Mesenteric fat pad (tissue), 1 donor: ENCODE data around the gene SVOPL. TPM values are rescaled to one million over a fixed set of nuclear protein-coding genes. Genes with fewer than 3 reads are reported as not detected.
A peak's percentile ranks its signal among the peaks of the same experiment; 100 is the strongest.
"Not testable (repeated sequence)": the region's sequence is repeated elsewhere in the genome, so short reads cannot be mapped to it uniquely, and the experiment has no call there.

Source experiments
- DNase-seq: peaks from one replicate; pipeline ENCODE4 v3.0.0-alpha.2; 2020; ENCODE audit warnings: low spot score
- long read RNA-seq: library from polyadenylated mRNA; unstranded; transcript quantifications from one replicate; pipeline ENCODE4 v2.0.0, GENCODE V29; 2020
- total RNA-seq: library from RNA; stranded (reverse); fragmentation: NEBNext Ultra II Directional; extraction: Animal tissue kit (Norgen Biotek cat#: 25700); gene quantifications from one replicate; pipeline ENCODE4 v1.2.1, GENCODE V29; 2021
- donor health status: DM: yes; HTN: yes; CAD: no.

Gene SVOPL, protein sequence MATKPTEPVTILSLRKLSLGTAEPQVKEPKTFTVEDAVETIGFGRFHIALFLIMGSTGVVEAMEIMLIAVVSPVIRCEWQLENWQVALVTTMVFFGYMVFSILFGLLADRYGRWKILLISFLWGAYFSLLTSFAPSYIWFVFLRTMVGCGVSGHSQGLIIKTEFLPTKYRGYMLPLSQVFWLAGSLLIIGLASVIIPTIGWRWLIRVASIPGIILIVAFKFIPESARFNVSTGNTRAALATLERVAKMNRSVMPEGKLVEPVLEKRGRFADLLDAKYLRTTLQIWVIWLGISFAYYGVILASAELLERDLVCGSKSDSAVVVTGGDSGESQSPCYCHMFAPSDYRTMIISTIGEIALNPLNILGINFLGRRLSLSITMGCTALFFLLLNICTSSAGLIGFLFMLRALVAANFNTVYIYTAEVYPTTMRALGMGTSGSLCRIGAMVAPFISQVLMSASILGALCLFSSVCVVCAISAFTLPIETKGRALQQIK
- not detected for total RNA-seq
- long read RNA-seq, result 0 reads

DNA sequence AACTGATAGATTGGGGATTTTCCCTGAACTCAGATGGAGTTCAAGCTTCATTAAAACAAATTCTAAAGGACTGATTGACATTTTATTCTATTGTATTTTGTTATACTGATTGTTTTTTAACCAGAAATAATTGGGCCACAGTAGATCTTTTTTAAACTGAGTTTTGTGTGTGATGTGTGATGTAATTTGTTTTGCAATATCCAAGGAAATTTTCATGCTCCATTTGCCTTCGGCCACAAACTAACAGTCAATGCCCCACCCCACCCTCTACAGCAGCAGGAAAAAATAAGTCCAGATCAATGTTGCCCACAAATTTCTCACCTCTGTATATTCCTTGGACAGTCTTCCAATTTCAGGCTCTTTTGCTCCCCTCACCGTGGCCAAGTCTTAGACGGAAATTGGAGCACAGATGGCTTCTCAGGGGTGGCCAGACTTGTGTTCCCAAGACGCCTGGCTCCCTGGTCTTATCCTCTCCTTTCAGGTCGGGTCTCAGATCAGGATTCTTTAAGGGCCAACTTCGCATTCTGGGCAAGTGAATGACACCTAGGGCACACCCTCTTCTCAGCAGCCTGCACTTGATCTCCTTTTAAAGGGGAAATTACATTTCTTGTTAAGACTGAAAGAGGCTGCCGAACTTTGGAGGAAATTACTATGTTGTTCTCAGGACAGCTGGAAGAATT is at the start of gene SVOPL:
SVOPL (minus strand) TSS at position 506 of the 680 bp plus-strand sequence. CDS start 22,317 bp downstream, outside the sequence.
- DNase-seq, result peak; percentile 26

DNA sequence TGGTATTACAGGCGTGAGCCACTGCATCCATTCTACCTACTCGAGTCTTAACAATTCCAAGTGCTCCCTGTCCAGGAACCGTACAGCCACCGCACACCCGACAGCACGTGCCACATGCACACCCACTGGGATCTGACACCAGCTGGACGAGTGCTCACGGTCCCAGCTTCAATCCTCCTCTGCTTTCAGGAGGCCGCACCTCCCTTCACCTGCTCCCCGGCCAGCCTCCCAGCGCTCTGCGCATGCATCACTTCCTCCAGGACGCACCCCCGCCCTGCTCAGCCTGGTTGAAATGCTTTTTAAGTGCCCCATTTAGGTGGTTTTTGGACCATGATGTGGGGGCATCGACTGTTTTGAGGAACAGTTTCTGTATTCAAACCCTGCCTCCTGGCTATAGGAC is 49.3 kb upstream of the SVOPL start:
- DNase-seq, result no peak

DNA sequence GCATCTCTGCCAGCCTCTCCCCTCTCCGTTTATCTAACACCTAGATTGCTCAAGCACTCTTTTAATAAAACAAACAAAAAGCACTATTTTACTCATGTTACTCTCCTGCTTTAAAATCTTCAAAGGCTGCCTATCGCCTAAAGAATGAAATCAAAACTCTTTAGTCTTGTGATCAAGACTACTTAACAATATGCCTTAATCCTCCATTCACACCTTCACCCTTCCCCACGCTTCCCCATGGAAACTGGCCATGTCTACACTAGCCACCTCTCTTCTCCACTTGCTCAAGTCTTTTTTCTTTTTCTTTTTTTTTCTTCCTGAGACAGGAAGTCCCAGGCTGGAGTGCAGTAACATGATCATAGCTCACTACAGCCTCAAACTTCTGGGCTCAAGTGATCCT is 48.8 kb upstream of the SVOPL start:
- DNase-seq, result no peak

DNA sequence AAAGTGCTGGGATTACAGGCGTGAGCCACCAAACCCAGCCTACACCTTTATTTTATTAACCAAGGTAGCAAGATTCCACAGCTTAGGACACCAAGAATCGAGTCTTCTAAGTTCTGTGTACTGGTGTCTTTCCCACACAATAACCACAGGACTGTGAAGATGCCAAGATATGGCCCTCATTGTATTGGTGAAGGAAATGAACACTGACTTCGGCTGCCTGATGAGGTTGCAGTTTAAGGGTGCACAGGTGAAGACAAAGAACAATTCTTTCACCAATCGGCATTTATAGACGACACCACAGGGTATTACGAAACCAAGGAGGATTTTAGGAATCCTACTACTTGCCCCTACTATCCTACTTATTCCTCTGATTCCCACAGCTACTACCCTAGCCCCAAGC is 47.5 kb upstream of the SVOPL start:
- DNase-seq, result no peak

DNA sequence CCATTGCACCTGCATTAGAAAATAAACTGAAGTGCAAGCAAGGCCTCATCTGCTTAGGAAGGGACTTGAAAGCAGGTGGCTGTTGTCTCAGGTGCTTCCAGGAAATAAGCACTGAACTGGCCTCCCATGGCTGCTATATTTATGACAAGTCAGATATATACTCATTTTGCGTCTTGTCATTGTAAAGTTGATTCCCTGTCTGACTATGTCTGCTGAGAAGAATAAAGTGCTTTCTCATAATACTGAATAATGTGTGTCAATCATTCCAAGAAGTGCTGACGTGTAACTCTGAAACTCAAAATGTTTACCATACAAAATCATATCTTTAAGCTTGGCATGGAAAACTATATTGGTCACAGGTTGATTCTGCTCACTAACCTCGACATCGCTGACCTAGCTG is 44.9 kb upstream of the SVOPL start:
- DNase-seq, result no peak

DNA sequence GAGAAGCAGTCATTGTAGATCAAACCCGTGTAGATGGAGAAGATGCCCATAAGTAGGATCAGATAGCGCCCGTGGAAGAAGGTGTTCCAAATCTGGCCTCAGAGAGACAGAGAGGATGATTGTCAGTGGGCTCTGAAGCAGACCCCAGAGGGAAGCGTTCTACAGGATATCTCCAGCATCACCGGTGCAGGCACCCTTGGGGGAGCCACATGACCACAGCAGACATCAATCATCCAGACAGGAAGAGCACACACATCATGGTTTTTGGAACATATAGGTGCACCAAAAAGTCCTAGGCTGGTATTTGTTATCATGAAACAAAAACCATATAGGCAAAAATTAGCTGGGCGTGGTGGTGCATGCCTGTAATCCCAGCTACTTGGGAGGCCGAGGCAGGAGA is 44.0 kb upstream of the SVOPL start:
- no peak for DNase-seq

DNA sequence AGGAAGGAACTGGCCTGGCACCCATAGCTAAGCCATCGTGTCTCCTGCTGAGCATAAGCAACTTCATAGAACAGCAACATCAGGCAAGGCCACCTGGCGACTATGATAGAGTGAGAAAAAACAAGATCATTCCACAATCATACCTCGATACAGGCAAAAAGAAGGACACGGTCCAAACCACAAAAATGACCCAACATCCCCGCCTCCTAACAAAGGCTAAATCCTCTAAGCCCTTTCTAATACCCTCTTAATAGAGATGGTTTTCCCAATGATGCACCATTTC is 40.2 kb upstream of the SVOPL start:
- DNase-seq, result no peak

DNA sequence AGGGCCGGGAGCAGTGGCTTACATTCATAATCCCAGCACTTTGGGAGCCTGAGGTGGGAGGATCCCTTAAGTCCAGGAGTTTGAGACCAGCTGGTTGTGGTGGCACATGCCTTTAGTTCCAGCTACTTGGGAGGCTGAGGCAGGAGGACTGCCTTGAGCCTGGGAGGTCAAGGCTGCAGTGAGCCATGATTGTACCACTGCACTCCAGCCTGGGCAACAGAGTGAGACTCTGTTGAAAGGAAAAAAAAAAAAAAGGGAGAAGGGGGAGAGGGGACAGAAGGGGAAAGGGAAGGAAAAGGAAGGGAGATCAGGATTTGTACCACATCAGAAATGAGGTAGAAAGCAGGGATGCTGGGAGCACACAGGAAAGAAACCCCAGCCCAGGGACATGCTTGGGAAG is 38.7 kb upstream of the SVOPL start:
- no peak for DNase-seq

DNA sequence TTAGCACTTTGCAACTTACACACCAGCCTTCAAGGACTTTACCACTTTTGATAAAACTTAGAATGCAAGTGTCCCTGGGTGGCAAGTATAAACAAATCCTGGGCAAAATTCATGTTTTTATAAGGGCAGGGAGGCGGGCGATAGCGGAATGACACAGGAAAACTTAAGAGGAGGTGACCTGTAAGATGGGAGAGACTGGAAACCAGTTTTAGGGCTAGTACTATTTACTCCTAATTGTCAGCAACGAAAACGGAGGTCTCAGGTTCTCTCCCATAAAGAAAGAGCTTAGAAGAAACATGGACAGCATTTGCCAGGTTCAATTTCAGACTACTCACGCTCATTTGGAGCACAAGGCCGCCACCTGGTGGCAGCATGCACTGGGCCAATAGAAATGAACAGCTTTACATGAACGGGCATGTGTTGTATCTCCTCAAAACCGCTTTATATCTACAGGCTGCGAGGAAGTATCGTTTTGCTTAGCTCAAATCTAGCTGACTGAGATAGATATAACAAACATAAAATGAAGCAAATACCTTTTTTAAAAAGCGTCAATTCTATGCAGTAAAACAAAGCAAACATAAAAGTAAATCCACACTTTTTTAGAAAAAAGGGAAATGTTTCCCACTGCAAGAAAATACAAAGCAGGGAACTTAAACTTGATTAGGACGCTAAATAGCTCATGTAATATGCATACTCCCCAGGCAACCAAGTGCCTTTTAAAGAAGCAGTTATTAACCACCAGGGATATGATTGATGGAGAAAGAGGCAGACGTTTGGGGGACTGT is 37.6 kb upstream of the SVOPL start:
- no peak for DNase-seq

DNA sequence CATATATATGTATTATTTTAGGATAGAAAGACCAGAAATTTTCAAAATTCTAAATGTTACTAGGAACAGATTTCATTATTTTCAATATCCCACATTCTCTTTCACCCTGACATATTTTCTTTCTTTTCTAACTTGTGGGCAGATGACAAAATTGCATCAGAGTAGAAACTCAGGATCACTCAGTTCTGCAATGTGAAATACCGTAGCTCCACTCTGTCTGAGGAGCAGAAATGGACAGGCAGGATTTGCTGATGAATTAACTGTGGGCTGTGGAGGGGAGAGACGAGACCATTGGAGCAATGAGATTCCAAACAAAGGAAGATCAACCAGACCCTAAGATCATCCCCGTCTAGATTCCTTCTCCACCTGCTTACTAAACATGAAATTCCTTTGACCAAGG is 37.0 kb upstream of the SVOPL start:
- DNase-seq, result no peak

DNA sequence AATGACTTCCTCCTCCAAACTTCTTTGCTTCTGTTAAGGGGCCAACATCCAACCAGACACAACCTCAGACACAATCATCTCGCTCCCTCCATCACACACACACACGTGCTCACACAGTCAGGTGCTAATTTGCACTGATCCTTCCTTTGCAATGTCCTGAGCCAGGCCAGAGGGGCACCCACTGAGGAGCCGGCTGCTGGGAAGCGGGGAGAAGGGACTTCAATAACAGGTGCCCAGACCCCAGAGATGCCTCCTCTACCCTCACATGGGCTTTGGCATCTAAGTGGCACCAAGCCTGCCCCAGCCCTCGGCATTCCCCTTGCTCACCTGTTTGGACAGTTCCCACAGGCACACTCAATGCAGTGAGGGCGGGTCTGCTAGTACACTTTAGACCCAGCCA is 34.2 kb upstream of the SVOPL start:
- DNase-seq, result no peak

DNA sequence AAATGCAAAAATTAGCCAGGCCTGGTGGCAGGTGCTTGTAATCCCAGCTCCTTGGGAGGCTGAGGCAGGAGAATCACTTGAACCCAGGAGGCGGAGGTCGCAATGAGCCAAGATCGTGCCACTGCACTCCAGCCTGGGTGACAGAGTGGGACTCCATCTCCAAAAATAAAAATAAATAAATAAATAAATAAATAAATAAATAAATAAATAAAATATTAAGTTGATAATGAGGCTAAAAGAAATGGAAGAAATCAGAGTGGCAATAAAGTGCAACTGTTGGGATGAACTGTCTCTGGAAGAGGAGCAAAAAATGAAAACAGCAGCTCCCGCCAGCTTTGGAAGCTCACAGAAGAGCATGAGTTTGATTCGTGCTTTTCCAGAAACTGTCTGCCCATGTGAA is 30.6 kb upstream of the SVOPL start:
- DNase-seq, result not testable (repeated sequence)

DNA sequence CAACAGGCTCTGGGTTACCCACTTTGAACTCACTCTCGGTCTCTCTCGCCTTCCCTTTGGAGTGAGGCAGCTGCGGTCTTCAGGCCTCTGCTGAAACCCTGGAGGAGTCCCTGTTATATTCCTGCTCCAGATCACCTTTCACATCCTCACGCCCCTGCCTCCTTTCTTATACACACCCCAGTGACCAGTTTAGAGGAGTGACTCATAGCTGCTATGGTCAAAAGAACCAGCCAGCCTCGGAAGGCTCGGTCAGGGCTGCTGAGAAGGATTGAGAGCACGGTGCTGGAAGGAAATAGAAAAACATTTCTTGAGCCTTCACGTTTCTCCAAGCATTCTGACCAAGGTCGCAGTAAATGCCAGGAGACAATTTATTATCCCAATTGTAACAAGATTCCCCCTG is 28.3 kb upstream of the SVOPL start:
- DNase-seq, result no peak

DNA sequence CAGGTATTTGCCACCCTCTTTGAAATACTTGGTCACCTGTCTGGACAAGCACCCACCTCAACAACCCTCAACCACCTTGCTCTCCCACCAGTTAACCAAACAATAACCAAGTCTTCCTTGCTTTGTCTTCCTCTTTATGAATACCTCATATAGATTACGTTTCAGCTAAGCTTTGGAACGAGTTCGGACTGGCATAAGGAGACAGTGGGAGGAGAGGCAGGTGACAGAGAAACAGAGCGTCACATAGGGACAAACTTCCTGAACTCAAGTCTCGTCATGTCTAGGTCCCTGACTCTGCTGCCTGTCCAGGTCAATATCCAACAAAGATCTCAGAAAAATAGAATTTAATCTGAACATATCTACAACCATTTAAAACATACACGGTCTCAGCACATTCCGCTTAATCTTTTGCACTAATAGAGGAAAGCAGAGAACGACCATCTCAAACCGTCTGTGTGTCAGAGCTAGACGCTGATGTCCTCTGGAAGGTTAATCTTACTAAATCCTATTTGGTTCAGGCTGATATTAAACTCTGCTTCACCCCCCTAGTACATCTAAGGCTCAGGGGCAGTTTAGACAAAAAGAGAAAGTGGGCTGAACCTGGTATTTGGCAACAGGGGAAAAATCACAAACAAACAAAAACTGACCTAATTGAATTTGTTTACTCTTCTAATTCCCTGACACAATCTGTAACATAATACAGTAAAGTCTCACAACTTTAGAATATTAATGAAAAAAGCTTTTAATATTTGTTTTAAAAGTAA is 26.4 kb upstream of the SVOPL start:
- DNase-seq, result no peak

DNA sequence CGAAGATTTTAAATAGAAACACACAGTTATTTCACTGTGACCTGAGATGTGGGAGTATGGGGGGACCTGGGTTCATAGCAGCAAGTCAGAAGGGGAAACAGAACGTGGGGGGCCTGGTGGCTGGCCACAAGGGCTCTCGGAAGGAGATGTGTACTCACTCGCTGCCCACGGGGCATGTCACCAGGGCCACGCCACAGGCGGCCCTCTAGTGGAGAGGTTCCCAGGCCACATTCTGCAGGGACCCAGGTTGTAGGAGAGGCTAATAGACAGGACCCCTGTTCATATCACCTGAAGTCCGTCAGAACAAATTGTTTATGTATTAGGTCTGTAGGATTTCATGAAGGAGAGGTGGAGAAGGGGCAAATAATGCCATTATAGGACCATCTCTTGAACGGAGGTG is 25.1 kb upstream of the SVOPL start:
- DNase-seq, result no peak

DNA sequence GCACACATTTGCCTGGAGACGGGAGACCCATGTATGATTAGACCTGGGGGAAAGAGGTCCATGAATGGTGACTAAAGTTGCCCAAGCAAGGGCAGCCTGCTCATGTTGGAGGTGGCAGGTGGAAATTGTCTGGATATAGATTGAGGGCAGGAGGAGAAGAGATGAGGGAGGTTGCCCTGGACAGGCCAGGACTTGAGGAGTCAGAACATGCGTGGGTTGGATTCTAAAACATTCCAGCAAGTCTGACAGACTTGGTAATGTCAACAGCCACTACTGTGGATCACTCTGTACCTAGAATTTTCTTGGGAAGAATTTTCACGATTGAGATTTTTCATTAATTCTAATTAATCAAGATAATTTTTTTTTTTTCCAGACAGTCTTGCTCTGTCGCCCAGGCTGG is 19.1 kb upstream of the SVOPL start:
- no peak for DNase-seq

DNA sequence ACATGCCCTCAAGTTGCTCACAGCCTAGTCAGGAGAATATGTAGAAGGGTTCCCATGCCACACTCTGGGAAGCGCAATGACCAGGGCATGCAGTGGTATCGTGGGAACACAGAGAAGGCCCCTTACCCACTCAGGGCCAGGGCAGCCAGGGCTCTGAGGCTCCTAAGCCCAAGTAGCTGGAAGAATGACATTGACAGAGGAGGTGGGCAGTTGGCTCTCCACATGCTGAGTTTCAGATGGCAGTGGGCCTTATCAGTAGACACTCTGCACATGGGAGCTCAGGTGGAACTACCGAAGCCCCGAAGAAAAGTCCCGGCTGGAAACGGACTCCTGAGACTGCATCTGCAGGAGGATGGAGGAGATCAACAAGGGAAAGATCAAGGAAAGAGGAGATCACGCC is 15.7 kb upstream of the SVOPL start:
- no peak for DNase-seq

DNA sequence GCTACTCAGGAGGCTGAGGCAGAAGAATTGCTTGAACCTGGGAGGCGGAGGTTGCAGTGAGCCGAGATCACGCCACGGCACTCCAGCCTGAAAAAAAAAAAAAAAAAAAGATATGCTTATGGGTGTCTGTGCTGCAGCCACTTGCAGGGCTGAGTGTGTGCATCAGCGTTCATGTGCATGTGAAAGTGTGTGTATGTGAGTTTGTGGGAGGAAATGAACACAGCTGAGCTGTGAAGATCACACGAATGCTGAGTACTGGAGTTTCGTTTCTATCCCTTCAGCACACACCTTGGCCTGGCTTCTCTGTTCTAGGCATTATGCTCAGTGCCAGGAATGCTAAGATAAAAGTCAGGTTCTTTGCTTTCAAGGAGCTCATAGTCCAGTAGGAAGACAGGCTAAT is 12.0 kb upstream of the SVOPL start:
- DNase-seq, result no peak

DNA sequence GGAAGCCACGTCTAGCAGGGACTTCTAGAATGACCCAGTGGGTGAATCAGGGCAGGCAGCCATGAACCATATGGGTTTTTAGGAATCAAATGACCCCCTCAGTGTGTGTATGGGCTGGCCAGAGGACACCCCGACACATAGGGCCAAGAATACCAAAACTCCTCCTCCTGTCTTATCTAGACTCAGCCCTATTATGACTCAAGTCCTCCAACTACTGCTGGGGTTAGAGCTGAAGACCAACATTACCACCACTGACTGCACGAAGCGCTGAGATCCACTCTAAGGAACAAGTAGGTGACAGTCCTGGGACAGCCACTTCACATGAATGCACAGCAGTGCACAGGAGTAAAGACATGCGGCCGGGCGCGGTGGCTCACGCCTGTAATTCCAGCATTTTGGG is 11.5 kb upstream of the SVOPL start:
- DNase-seq, result no peak

DNA sequence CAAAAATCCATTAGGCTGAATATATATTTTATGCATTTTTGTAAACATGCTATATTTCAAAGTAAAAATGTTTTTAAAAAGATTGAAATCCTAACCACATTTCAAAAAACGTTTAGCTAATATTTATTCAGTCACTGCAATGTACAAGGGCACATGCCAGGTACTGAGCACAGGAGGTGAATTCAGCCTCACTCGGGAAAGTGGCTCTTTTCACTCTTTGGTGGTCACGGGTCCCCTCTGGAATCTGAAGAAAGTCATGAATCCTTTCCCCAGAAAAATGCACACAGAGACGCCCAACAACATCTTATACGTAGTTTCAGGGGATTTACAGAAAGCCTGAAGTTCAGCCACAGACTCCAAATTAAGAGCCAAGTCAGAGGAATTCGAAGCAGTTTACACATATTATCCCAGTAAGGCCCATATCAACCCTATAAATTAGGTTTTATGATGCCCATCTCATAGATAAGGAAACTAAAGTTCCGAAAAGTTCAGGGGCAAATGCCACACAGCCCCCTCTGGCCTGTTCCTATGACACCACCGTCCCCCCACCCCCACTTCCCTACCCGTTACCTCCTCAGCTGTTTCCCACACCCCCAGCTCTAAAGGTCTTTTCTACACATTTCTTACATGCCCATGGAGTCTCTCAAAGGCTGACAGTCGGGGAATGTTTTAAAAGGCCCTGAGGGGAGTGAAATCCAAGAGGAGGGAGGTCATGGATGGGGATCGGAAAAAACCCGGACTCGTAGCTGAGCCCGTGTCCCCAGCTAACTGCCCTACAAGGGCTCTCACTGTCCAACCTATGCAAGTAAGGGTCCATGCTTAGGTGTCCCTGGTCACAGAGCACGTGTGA is 9.6 kb upstream of the SVOPL start:
- no peak for DNase-seq

DNA sequence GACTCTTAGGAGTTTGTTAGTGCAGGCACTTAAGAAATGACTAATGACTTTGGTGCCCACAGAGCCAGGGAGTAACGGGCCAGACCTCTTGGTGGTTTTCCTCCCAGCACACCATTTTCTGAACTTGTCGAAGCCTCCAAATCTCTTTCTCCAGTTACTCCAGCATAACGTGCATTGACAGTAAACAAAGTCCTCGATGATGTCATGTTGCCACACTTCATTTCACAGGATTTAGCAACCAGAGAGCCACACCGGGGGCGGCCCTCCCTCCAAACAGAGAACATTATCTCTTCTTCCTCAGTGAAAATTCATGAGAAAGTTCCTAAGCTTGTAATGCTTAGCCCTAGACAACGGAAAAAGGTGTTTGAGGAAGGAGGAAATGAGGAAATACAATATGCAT is 4.0 kb upstream of the SVOPL start:
- peak; percentile 12 for DNase-seq
